NCI-H1930 (cell line): Measurements from ENCODE around the gene CREBL2.
A peak's percentile ranks its signal among the peaks of the same experiment; 100 is the strongest.
"Not testable (repeated sequence)": the region's sequence is repeated elsewhere in the genome, so short reads cannot be mapped to it uniquely, and the experiment has no call there.

Experiments
- DNase-seq, 2 experiments: peaks; one replicate each; lab custom pipeline; 2025; lab: John Stamatoyannopoulos, UW

CREBL2 gene, protein sequence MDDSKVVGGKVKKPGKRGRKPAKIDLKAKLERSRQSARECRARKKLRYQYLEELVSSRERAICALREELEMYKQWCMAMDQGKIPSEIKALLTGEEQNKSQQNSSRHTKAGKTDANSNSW

DNA sequence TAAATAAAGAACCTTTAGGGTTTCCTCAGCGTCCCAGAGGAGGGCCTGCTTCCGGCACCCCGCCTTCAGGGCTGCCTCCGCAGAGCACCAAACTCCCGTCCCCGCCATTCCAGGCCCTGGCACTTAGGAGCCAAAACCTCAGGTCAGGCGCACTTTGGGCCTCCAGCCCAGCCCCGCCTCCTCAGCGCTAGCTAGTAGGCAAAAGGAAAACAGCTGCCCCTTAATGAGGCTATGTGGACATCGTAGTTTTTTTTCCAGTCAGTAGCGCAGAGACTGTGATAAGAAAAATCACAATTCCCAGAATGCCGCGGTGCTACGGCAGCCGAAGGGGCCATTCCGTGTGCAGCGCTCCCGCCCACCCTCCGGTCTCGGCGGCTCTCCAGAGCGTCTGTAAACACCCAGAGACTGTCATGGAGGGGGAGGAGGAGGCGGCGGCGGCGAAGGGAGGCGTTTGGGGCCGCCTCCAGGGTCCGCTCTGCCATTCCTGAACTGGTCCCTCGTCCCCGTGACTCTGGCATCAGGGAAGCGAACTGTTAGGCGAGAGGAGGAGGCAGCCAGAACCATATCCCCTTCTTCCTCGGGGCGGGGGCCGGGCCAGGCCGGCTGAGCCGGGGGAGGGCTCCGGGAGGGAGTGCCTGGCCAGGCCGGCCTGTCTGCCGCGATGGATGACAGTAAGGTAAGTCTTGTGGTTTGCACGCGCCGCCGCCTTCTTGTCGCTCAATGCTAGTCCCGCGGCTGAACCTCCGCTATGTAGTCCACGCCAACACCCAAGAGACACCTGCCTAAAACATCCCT, at the start of gene CREBL2:
TSS of gene CREBL2 (plus strand) at position 365 of the 795 bp plus-strand sequence. CDS start at position 662, 297 bp downstream.
- DNase-seq: peak; percentile 90 to 94

DNA sequence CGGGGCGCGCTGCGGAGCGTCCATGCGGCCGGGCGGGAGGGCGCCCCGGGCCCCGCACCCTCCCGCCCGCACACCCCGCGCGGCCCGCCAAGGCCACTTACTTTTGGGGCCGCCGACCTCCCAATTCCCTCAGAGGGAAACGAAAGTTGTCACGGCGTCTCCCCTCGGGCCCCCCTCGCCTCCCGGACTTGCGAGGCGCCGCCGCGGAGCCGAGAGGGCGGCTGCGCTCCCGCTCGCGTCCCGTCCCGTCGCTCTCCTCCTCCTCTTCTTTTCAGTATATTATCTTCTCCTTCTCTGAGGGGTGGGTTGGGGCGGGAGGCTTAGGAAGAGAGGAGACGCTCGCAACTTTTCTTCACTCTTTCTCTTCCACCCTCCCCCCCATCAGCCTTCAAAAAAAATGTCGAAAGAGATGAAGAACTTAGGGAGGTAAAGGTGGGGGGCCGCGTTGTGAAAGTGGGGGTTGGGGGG, 49.6 kb upstream of the CREBL2 start:
- peak; percentile 49 to 56 for DNase-seq

DNA sequence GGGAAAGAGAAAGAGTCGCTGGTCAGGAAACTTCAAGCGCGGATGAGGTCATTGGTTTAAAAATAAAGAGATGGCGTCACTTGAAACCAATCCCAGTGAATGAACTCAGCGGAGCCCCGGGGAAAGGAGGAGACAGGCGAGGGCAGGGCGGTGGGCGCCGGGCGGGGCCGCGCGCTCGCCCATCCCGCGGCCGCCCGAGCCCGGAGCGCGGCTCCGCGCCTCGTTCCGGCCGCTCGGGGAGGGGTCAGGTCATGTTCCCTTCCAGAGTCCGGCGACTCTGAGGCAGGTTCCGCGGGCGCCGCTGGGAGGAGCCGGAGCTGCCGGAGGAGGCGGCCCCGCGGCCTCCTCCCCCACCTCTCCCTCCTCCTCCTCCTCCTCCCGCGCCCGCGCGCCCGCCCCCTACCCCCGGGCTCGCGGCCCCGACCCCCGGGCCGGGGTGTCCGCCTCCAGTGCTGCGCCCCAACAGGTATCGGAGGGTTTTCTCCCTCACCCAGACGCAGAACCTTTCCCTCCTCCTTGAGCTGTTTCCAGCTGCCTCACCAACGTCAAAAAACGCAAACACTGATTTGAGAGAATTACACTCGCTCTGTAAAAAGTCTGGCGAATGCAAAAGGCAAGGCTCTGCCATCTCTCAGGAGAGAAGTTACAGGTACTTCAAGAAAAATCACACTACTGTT, 49.0 kb upstream of the CREBL2 start, which contains the start of gene DUSP16:
TSS of gene DUSP16 (minus strand) at position 279 of the 677 bp plus-strand sequence. CDS start 41,765 bp downstream, outside the sequence.
- peak; percentile 94 to 95 for DNase-seq

DNA sequence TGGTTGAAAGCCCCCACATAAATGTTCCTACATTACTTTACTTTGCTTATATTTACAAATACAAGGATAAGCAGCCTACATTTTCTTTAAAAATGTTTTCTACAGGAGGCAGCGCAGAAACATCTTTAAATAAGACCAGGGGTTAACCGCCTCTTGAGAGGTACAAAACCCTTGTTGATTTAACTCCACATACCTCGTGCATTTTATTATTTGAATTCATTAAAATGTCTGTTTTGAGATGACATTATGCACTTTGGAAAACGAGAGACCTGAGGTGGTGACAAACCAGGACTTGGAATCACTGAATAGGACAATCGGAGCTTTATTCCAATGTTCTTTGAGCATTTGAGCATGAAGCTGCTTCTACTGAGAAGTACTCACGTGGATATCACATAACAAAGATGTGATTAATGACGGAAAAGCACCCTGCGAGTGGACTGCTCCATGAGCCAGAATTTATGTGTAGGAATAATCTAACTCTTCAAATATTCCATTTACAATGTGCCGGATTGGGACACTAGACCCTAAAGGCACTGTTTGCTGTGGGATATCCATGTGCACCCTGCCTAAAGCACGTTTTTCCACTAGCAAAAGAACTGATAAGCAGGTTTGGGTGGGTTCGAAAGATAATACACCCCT, 48.3 kb upstream of the CREBL2 start:
- no peak for DNase-seq

DNA sequence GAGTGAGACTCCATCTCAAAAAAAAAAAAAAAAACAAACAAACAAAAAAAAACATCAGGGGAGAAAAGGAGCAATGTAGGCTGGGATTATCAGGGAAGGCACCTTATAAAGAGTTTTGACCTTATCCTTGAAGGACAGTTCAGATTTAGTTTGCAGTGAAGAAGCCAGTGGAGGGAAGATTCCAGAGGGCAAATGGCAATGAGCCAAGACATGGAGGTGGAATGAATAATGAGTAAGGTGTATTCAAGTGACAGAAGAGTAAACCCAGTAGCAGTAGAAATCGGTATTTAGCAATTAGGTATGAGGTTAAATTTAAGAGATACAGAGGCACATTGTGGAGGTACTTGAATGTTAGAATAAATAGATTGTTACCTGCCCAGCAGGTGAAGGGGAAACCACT, 46.8 kb upstream of the CREBL2 start:
- no peak for DNase-seq

DNA sequence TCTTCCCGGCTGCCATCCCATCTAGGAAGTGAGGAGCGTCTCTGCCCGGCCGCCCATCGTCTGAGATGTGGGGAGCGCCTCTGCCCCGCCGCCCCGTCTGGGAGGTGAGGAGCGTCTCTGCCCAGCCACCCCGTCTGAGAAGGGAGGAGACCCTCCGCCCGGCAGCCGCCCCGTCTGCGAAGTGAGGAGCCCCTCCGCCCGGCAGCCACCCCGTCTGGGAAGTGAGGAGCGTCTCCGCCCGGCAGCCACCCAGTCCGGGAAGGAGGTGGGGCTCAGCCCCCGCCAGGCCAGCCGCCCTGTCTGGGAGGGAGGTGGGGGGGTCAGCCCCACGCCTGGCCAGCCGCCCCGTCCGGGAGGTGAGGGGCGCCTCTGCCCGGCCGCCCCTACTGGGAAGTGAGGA, 45.7 kb upstream of the CREBL2 start:
- not testable (repeated sequence) for DNase-seq

DNA sequence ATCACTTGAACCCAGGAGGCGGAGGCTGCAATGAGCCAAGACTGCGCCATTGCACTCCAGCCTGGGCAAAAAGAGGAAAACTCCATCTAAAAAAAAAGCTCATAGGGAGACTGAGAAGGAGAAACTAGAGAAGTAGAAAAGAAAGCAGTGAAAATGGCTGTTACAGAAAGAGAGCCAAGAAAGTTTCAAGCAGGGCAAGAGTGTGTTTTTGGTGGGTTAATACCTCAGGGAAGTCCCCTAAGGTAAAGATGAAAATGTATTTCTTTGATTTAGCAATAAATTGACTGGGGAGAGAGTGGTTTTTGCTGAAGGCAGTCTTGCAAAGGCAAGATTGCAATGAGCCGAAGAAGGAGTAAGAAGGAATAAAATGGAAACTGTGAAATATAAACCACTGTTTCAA, 39.0 kb upstream of the CREBL2 start:
- DNase-seq: no peak

DNA sequence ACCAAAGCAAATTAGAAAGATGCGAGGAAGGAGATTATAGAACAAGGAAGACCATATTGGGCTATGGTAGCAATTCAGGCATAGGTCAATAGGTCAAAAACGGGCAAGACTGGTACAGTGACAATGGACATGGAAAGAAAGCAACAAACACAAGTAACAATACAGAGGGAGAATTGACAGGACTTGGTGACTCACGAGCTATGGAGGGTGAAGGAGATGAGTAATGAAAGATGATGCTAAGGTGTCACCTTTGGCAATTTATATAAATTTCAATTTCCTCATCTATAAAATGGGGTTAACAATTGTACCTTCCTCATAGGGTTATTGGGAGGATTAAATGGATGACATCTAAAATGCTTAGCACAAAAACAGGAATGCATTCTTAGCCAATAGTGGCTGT, 33.9 kb upstream of the CREBL2 start:
- no peak for DNase-seq

DNA sequence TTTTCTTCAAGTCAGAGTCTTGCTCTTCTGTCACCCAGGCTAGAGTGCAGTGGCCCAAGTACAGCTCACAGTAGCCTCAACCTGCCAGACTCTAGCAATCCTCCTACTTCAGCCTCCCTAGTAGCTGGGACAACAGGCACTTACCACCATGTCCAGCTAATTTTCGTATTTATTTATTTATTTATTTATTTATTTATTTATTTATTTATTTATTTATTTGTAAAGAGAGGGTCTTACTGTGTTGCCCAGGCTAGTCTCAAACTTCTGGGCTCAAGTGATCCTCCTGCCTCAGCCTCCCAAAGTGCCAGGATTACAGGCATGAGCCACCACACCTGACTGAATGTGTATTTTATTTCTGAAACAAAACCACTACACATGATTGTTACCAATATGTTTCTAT, 31.0 kb upstream of the CREBL2 start:
- not testable (repeated sequence) for DNase-seq

DNA sequence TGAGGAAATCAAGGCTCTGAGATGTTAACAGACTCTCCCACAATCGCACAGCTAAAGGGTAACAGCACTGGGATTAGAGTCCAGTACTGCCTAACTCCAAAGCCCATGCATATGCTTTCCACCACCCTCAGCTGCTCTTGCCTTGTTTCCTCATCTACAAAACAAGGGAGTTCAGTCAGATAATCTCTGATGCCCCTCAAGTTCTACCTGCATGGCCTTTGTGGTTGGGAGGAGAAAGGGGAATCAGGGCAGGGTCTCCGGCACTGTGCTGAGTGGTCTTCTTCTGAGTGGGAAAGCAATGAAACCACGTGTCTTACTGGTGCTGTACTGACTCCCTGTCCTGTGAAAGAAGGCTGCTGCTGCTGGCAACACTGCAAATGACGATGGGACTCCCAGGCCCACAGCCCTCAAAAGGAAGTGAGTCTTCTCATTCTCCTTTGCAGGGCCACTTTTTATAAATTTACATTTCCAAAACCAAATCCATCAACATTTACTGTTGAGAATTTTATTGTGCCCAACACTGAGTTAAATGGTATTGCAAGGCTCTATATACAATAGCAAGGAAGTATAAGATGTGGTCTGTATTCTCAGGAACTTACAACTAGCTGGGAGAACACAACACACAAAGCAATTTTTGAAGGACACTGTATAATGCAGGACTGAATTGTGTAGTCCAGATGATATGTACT, 29.3 kb upstream of the CREBL2 start:
- no peak for DNase-seq

DNA sequence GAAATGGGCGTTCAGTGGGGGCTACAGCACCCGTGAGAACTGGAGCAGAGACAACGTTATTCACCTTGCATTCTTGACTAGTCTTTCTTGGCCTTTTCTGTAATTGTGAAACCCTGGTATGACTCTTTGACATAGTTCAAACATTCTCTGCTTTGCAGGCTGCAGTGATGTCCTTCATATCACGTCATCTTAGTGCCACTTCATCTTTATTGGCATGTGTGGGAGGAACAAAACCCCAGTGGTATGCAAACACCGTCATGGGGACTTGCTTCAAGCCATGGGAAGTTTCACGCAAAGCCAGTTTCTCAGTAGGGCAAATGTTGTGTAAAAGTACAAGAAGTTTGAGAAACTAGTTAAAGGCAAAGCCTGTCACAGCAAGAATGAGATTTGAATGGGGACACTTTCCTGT, 28.8 kb upstream of the CREBL2 start:
- no peak for DNase-seq

DNA sequence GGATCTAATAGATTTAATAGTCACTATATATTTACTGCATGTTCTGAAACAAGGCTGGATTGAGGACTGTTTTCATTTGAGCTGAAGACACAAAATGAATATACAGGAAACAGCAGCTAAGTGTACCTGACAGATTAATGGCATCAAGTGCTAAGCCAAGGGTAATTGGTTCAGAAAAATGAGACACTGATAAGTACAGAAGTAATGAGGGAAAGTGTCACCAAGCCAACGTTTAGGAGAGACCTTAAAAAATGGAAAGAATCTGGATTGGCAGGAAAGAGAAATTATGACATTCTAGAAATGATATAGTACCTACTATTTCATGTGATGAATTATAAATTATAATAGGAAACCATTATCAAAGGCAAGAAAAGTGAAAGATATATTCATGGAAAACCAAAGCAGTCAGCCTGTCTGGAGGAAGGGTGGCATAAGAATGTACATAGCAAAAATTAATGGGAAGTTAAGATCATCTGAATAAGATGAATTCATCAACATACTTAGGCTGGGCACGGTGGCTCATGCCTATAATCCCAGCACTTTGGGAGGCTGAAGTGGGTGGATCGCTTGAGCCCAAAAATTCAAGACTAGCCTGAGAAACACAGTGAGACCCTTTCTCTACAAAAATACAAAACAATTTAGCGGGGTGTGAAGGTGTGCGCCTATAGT, 28.0 kb upstream of the CREBL2 start:
- no peak for DNase-seq

DNA sequence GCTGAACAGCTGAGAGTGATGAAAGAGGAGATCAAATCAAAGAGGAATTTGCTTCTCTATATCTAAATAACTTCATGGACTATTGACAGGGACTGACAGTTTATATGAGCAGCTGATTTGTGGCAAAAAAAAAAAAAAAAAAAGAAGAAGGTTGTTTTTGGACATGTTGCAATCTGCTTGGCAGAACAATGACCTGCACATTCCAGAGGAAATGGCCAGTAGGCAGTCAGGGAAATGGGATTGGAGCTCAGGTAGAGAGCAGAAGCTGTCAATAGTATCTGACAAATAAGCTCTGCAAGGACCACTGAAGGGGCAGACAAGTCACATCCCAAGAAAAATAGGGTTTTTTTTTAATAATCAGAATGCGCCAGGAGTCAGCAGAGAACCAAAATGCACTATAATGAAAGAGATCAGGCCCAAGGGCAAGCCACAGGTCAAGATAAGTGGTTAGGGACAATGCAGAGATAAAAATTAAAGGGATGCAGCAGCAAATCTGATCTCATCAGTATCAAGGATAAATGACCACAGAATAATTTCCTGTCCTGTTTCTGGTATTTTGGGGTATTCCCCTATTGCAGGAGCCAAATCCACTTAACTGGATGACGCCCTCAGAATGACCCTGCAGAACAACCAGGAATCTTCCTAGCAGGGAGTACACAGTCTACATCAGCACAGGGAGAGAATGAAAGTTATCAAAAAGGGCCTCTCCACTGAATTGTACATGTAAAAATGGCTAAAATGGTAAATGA, 26.4 kb upstream of the CREBL2 start:
- no peak for DNase-seq

DNA sequence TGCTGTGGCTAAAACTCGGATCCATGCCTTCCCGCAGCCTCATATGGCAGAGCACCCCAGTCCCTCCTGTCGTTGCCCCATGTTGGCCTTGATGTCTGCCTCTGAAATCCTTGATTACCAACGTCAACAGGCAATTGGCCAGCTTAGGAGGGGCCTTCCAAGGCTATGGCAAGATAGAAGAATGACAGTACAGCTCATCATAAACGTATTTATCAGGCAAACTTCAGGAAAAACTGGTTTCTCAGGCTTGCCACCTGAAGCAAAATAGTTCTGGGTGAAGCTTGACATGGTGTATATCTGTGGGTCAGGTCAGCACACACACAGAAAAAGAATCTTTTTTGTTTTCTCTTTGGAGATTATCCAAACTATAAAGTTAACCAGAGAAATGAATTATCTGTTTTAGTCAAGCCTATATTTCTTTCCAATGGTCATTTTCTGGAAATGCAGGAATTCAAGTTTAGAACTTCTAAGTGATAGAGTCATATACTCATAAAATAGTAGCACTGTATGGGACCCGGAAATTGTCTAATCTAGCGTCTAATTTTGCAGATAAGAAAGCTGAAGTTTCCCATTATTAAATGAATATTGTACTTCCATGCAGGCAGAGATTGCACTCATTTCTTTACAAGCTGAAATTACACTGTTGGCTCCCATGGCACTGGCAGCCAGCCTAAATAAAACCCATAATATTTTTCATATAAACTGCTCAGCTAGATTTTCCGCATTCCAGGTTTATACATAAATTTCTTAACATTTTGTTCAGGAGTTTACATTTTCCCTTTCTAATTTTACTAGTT, 24.6 kb upstream of the CREBL2 start:
- DNase-seq: no peak

DNA sequence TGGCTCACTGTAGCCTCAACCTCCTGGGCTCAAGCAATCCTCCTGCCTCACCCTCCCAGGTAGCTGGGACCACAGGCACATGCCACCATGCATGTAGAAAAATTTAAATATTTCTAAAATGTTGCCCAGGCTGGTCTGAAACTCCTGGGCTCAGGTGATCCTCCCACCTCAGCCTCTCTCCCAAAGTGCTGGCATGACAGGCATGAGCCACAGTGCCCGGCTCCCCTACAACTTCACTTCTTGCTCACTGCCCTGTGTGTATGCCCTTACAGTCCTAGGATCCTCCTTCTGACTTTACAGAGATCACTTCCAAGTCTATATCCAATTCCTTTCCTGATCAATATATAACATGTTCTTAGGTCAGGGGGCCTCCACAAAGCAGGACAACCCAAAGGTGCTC, 23.8 kb upstream of the CREBL2 start:
- no peak for DNase-seq

DNA sequence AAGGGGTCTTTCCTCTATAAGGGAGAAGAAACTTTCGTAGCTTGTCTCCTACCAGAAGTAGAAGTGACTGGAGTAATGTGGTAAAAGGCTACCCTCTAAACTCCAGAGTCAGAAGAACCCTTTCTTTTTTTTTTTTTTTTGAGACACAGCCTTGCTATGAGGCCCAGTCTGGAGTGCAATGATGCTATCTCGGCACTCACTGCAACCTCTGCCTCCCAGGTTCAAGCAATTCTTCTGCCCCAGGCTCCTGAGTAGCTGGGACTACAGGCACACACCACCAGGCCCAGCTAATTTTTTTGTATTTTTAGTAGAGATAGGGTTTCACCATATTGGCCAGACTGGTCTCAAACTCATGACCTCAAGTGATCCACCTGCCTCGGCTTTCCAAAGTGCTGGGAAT, 23.2 kb upstream of the CREBL2 start:
- DNase-seq: not testable (repeated sequence)

DNA sequence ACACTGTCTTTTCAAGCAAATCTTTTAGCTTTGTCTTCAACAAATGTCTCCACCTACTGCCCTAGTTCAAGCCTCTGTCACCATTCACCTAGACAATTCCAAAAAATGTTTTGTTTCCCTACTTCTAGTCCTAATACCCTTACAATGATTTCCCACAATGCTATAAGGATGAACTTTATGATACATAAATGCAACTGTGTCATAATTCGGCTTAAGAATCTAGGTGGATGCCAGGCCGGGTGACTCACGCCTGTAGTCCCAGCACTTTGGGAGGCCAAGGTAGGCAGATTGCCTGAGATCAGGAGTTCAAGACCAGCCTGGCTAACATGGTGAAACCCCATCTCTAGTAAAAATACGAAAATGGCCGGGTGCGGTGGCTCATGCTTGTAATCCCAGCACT, 20.7 kb upstream of the CREBL2 start:
- no peak for DNase-seq

DNA sequence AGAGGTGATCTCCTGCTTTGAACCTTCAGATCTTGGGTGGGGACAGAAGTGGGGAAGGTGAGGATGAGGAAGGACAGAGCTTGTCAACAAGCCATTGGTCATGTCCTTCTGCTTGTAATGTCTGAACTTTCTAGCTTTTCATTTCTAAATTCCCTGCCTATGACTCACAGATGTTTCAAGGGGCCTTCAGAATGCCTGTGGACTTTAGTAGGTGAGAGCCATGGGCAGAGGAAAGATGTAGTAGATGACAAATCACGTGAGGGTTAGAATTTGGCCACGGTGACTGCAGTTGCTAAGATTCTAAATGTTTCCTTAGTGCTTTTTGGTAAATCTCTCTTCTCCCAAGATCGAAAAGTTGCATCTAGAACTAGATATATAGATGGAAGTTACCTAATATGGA, 18.7 kb upstream of the CREBL2 start:
- no peak for DNase-seq

DNA sequence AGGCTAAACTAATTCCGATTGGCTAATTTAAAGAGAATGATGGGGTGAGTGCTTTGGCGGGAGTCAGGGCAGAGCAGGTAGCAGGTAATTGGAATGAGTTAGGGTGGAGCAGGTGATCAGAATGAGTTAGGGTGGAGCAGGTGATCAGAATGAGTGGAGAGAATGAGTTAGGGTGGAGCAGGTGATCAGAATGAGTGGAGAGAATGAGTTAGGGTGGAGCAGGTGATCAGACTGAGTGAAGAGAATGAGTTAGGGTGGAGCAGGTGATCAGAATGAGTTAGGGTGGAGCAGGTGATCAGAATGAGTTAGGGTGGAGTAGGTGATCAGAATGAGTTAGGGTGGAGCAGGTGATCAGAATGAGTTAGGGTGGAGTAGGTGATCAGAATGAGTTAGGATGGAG, 15.7 kb upstream of the CREBL2 start:
- not testable (repeated sequence) for DNase-seq

DNA sequence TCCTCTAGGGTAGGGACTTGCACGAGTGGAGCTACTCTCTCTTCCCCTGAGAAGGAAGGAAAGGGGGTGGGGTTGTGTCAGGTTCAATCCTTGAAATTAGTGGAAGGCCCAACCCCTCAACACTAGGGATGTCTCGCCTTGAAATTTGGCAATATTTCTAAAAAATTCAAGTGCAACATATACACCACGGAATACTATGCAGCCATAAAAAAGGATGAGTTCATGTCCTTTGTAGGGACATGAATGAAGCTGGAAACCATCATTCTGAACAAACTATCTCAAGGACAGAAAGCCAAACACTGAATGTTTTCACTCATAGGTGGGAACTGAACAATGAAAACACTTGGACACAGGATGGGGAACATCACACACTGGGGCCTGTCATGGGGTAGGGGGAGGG, 15.1 kb upstream of the CREBL2 start:
- DNase-seq: not testable (repeated sequence)
